HG03280 (cell line): Measurements from ENCODE around the gene BMP6.

ENCODE experiments used
- ATAC-seq: cut with Tn5 transposase; IDR thresholded peaks from one replicate; pipeline ENCODE4 v1.9.1; 2021; ENCODE audit warnings: mild to moderate bottlenecking, moderate library complexity; ENCODE audit not compliant: unreplicated experiment

Gene BMP6

DNA sequence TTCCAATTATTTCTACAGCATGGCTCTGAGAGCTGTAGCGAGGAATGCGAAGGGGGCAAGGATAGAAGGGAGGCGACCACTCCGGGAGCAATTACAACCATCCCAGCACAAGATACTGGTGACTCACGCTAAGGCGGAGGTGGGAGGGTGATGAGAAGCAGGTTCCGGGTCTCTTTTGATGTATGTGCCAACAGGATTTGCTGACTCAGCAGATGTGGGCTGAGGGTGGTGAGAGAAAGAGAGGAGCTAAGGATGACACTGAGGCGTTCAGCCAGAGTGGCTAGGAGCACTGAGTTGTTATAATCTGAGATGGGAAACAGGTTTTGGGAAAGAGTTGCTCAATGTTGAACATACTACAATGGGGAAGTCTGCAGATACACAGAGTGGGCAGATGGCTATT is 194.0 kb downstream of the BMP6 start:
- no peak for ATAC-seq

DNA sequence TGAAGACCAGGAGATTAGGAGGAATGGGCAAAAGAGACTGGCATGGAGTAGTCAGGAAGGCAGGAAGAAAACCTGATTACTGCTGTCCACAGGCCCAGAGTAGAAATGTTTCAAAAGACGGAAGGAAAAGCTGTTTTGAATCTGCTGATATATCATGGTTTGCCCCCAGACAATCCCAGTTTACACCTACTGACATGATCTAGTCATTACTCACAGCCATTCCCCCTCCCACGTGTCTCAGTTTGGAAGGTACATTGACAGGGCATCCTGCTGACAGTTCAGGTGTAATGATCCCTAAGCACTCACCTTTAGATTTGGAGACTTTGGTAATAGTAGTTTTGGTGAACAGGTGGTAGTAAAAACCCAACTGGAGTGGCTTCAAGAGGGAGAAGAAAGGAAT is 194.5 kb downstream of the BMP6 start:
- no peak for ATAC-seq

DNA sequence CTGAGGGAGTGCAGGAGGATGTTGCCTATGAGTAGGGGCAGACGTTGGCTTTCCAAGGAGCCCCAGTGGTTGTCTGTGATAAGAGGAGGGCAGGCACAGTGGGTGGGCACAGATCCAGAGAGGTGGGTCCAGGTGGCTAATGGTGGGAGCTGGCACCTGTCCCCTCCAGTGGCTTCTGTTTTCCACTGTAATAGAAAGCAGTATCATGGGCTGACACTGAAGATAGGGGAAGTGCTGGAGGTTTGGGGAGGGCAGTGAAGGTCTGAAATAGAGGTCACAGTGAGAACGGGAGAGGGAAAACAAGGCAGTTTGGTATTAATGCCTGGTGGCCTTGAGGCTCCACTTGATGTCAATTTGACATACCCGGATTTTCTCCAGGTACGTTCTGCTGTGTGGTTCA is 195.1 kb downstream of the BMP6 start:
- ATAC-seq, result no peak

DNA sequence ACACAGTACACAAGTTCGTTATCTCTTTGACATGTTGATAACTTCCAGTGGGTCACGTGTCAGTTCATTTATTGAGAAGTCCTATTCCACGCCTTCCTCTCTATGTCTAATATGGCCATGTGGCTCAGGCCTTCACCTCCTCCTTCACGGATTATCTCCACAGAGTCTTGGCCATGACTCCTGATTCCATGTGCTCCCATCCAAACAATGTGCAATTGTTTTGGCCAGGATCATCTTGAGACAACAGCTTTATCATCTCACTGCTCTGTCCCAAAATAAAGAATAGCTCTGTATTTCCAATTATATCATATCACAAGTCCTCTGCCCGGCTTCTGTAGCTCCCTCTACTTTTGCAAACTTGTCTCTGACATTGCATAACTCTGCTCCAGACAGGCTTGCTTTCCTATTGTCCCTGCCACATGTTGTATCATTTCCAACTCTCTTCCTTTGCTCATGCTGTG is 195.8 kb downstream of the BMP6 start:
- ATAC-seq, result no peak

DNA sequence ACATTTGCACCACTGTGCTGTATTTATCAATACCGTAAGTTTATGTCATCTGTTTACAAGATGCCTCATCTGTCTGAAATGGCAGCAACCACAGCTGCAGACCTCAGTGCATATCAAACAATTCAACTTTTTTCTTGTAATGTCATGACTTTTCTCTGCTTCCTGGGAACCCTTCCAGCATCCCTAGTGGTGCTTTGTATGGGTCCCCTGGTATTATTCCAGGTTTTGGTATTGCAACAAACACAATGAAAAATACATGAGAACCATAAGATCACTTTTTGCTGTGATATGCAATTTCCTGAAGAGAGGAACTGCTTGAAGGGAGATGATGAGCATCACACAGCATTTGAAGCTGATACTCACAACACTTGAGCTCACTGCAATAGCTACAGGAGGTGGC is 196.7 kb downstream of the BMP6 start:
- no peak for ATAC-seq

DNA sequence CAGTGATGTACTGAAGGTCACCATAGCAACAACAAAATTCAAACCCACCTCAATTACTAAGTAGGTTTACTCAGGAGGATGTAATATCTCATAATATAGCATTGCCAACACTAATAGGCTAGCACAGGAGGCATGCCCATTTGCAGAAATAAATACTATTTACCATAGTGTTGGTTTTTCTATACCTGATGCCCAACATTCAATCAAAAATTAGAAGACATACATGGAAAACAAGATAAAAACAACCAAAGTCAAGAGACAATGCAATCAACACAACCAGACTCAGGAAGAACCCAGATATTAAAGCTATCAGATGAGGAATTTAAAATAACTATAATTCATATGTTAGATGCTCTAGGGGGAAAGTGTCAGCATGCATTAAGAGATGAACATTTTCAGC is 199.0 kb downstream of the BMP6 start:
- ATAC-seq, result no peak
